Measurements from ENCODE around the gene HS1BP3. TPM values are rescaled to one million over a fixed set of nuclear protein-coding genes. Genes with fewer than 3 reads are reported as not detected.

Gene HS1BP3
- total and polyA plus RNA-seq, 3 experiments from 2014 or later = 9.3 to 19.4 (median 9.5) TPM

- Mint-ChIP-seq H3K4me1 (peaks cover 11 to 51% (median 18%) of the 10 kb centered on the region in 3 donors), H3K36me3 (no peaks in the 10 kb centered on the region), H3K27ac (peak overlapping the region in 1 of 8 donors; percentile 52), H3K9me3 (peaks cover 0 to 2% (median 0%) of the 10 kb centered on the region in 5 donors), H3K27me3 (peaks cover 59 to 82% of the 10 kb centered on the region in 2 donors), H3K4me3 (peak overlapping the region in 6 of 7 donors; percentile 26 to 70 (median 64))
- Histone ChIP-seq H3K27me3 (ENCODE audit: insufficient read depth, low read length, poor library complexity, severe bottlenecking) (peaks cover 65% of the 10 kb centered on the region), H3K36me3 (ENCODE audit: insufficient read depth, low read length) (no peaks in the 10 kb centered on the region), H3K9me3 (ENCODE audit: low read length) (no peaks in the 10 kb centered on the region), H3K4me1 (ENCODE audit: insufficient read depth, low read length) (peaks cover 11% of the 10 kb centered on the region), H3K27ac (ENCODE audit: low read depth, low read length) (no peak overlapping the region), H3K4me3 (ENCODE audit: low read length) (no peak overlapping the region)
- DNase-seq = no peak
- ChIA-PET POLR2A (no interaction called here), CTCF (interaction anchor here (1.4 kb wide), 1 partner anchor 295 kb away, joined by 4 read pairs; no protein-coding TSS in a partner anchor)
Observed at GRCh38 chr2:20668451-20668850, 17.6 kb upstream of the HS1BP3 start.

- no peaks in the 10 kb centered on the region for H3K36me3 Mint-ChIP-seq
- CTCF ChIA-PET = interaction anchor here (2.6 kb wide), 1 partner anchor 16 kb away, joined by 11 read pairs; no protein-coding TSS in a partner anchor
- Histone ChIP-seq H3K27me3 (ENCODE audit: insufficient read depth, low read length, poor library complexity, severe bottlenecking) (peaks cover 66% of the 10 kb centered on the region), H3K4me3 (ENCODE audit: low read length) (no peak overlapping the region), H3K9me3 (ENCODE audit: low read length) (no peaks in the 10 kb centered on the region), H3K27ac (ENCODE audit: low read depth, low read length) (no peak overlapping the region), H3K36me3 (ENCODE audit: insufficient read depth, low read length) (no peaks in the 10 kb centered on the region), H3K4me1 (ENCODE audit: insufficient read depth, low read length) (peaks cover 11% of the 10 kb centered on the region)
- H3K27ac Mint-ChIP-seq = peak overlapping the region in 3 of 8 donors; percentile 5 to 55 (median 52)
- peaks cover 0 to 2% (median 0%) of the 10 kb centered on the region in 5 donors for H3K9me3 Mint-ChIP-seq
- H3K4me3 Mint-ChIP-seq = peak overlapping the region in 6 of 7 donors; percentile 26 to 70 (median 64)
- peaks cover 11 to 51% (median 18%) of the 10 kb centered on the region in 3 donors for H3K4me1 Mint-ChIP-seq
- POLR2A ChIA-PET = no interaction called here
- H3K27me3 Mint-ChIP-seq = peaks cover 60 to 79% of the 10 kb centered on the region in 2 donors
- no peak for DNase-seq
Observed at GRCh38 chr2:20667531-20668401, 16.9 kb upstream of the HS1BP3 start.

- no peak overlapping the region for H3K4me3 ChIP-seq (ENCODE audit: low read length)
- POLR2A ChIA-PET = no interaction called here
- Mint-ChIP-seq H3K36me3 (no peaks in the 10 kb centered on the region), H3K4me3 (peak overlapping the region in 1 of 7 donors; percentile 41), H3K4me1 (peaks cover 11 to 50% (median 18%) of the 10 kb centered on the region in 3 donors), H3K27ac (no peak overlapping the region), H3K27me3 (peaks cover 56 to 79% of the 10 kb centered on the region in 2 donors), H3K9me3 (peaks cover 0 to 2% (median 0%) of the 10 kb centered on the region in 5 donors)
- H3K27ac ChIP-seq (ENCODE audit: low read depth, low read length) = no peak overlapping the region
- DNase-seq = no peak
- CTCF ChIA-PET = interaction anchor here (2.6 kb wide), 1 partner anchor 16 kb away, joined by 11 read pairs; no protein-coding TSS in a partner anchor
- peaks cover 11% of the 10 kb centered on the region for H3K4me1 ChIP-seq (ENCODE audit: insufficient read depth, low read length)
- no peaks in the 10 kb centered on the region for H3K9me3 ChIP-seq (ENCODE audit: low read length)
- H3K36me3 ChIP-seq (ENCODE audit: insufficient read depth, low read length) = no peaks in the 10 kb centered on the region
- peaks cover 68% of the 10 kb centered on the region for H3K27me3 ChIP-seq (ENCODE audit: insufficient read depth, low read length, poor library complexity, severe bottlenecking)
Observed at GRCh38 chr2:20667151-20667530, 16.2 kb upstream of the HS1BP3 start.

GRCh38 chr2:20666304-20667150 lies 15.6 kb upstream of the HS1BP3 start, which contains the start of gene GDF7:
TSS of gene GDF7 (plus strand) at chr2:20667144. CDS start at chr2:20667240, 96 bp downstream.
- Mint-ChIP-seq H3K4me1 (peaks cover 11 to 45% (median 18%) of the 10 kb centered on the region in 3 donors), H3K9me3 (peaks cover 0 to 2% (median 0%) of the 10 kb centered on the region in 5 donors), H3K27me3 (peaks cover 52 to 78% of the 10 kb centered on the region in 2 donors), H3K27ac (peak within 1 kb of the TSS in 1 of 8 donors; percentile 55), H3K4me3 (peak within 1 kb of the TSS; percentile 75 to 89 (median 82)), H3K36me3 (no peaks in the 10 kb centered on the region)
- H3K9me3 ChIP-seq (ENCODE audit: low read length) = no peaks in the 10 kb centered on the region
- H3K27ac ChIP-seq (ENCODE audit: low read depth, low read length) = no peak within 1 kb of the TSS
- peak within 1 kb of the TSS; percentile 39 for H3K4me3 ChIP-seq (ENCODE audit: low read length)
- POLR2A ChIA-PET = interaction anchor here (0.5 to 1.3 kb wide), 2 partner anchors 220 to 681 kb away, joined by 3 read pairs; partner anchors contain the start of gene RHOB
- CTCF ChIA-PET = interaction anchor here (1.1 to 2.6 kb wide), 6 partner anchors 8 to 298 kb away, joined by 3 to 11 read pairs (median 4); no protein-coding TSS in a partner anchor
- H3K4me1 ChIP-seq (ENCODE audit: insufficient read depth, low read length) = peaks cover 11% of the 10 kb centered on the region
- DNase-seq = peak in 1 of 5 donors; percentile 18
- no peaks in the 10 kb centered on the region for H3K36me3 ChIP-seq (ENCODE audit: insufficient read depth, low read length)
- peaks cover 70% of the 10 kb centered on the region for H3K27me3 ChIP-seq (ENCODE audit: insufficient read depth, low read length, poor library complexity, severe bottlenecking)

GRCh38 chr2:20666005-20666303 lies 15.1 kb upstream of the HS1BP3 start:
- CTCF ChIA-PET = interaction anchor here (1.1 to 2.6 kb wide), 6 partner anchors 9 to 298 kb away, joined by 3 to 11 read pairs (median 4); no protein-coding TSS in a partner anchor
- H3K36me3 Mint-ChIP-seq = no peaks in the 10 kb centered on the region
- peaks cover 11 to 40% (median 18%) of the 10 kb centered on the region in 3 donors for H3K4me1 Mint-ChIP-seq
- Histone ChIP-seq H3K9me3 (ENCODE audit: low read length) (no peaks in the 10 kb centered on the region), H3K27me3 (ENCODE audit: insufficient read depth, low read length, poor library complexity, severe bottlenecking) (peaks cover 68% of the 10 kb centered on the region), H3K4me3 (ENCODE audit: low read length) (peak overlapping the region; percentile 39), H3K4me1 (ENCODE audit: insufficient read depth, low read length) (peaks cover 11% of the 10 kb centered on the region), H3K27ac (ENCODE audit: low read depth, low read length) (no peak overlapping the region), H3K36me3 (ENCODE audit: insufficient read depth, low read length) (no peaks in the 10 kb centered on the region)
- no peak overlapping the region for H3K27ac Mint-ChIP-seq
- peaks cover 0 to 2% (median 0%) of the 10 kb centered on the region in 5 donors for H3K9me3 Mint-ChIP-seq
- POLR2A ChIA-PET = interaction anchor here (0.5 to 1.3 kb wide), 2 partner anchors 219 to 680 kb away, joined by 3 read pairs; partner anchors contain the start of gene RHOB
- peak overlapping the region; percentile 75 to 89 (median 82) for H3K4me3 Mint-ChIP-seq
- H3K27me3 Mint-ChIP-seq = peaks cover 50 to 78% of the 10 kb centered on the region in 2 donors
- DNase-seq = no peak

GRCh38 chr2:20665243-20666004 lies 14.5 kb upstream of the HS1BP3 start:
- Histone ChIP-seq H3K9me3 (ENCODE audit: low read length) (no peaks in the 10 kb centered on the region), H3K27me3 (ENCODE audit: insufficient read depth, low read length, poor library complexity, severe bottlenecking) (peaks cover 68% of the 10 kb centered on the region), H3K27ac (ENCODE audit: low read depth, low read length) (no peak overlapping the region), H3K4me3 (ENCODE audit: low read length) (no peak overlapping the region), H3K4me1 (ENCODE audit: insufficient read depth, low read length) (peaks cover 11% of the 10 kb centered on the region), H3K36me3 (ENCODE audit: insufficient read depth, low read length) (no peaks in the 10 kb centered on the region)
- peak overlapping the region in 1 of 8 donors; percentile 54 for H3K27ac Mint-ChIP-seq
- no peak for DNase-seq
- ChIA-PET POLR2A (interaction anchor here (1.3 kb wide), 1 partner anchor 219 kb away, joined by 3 read pairs; the partner anchor contains the start of gene RHOB), CTCF (interaction anchor here (1.1 to 2.6 kb wide), 6 partner anchors 10 to 299 kb away, joined by 3 to 11 read pairs (median 4); no protein-coding TSS in a partner anchor)
- H3K36me3 Mint-ChIP-seq = no peaks in the 10 kb centered on the region
- H3K4me1 Mint-ChIP-seq = peaks cover 11 to 40% (median 18%) of the 10 kb centered on the region in 3 donors
- peak overlapping the region; percentile 52 to 84 (median 77) for H3K4me3 Mint-ChIP-seq
- peaks cover 54 to 83% of the 10 kb centered on the region in 2 donors for H3K27me3 Mint-ChIP-seq
- peaks cover 0 to 2% (median 0%) of the 10 kb centered on the region in 5 donors for H3K9me3 Mint-ChIP-seq
